ENCODE results near the gene PTGFRN.
"Not testable (repeated sequence)": the region's sequence is repeated elsewhere in the genome, so short reads cannot be mapped to it uniquely, and the experiment has no call there.

The PTGFRN gene

GRCh38 chr1:116915086-116915661 is 5.5 kb downstream of the PTGFRN start:
- DNase-seq (ENCODE audit: low read depth in 1 of 2, low spot score in 1 of 2) = no peak

- DNase-seq (ENCODE audit: low read depth in 1 of 2, low spot score in 1 of 2) = no peak
Observed at GRCh38 chr1:116916002-116916401, 6.3 kb downstream of the PTGFRN start.

GRCh38 chr1:116916533-116917445 is 7.1 kb downstream of the PTGFRN start:
- DNase-seq (ENCODE audit: low read depth in 1 of 2, low spot score in 1 of 2) = no peak

- DNase-seq (ENCODE audit: low read depth in 1 of 2, low spot score in 1 of 2) = no peak
Observed at GRCh38 chr1:116918714-116919357, 9.1 kb downstream of the PTGFRN start.

- DNase-seq (ENCODE audit: low read depth in 1 of 2, low spot score in 1 of 2) = no peak
Observed at GRCh38 chr1:116919802-116920201, 10.1 kb downstream of the PTGFRN start.

GRCh38 chr1:116920211-116920610 is 10.5 kb downstream of the PTGFRN start:
- DNase-seq (ENCODE audit: low read depth in 1 of 2, low spot score in 1 of 2) = no peak

GRCh38 chr1:116921301-116921885 is 11.7 kb downstream of the PTGFRN start:
- no peak for DNase-seq (ENCODE audit: low read depth in 1 of 2, low spot score in 1 of 2)

GRCh38 chr1:116921937-116922336 is 12.2 kb downstream of the PTGFRN start:
- no peak for DNase-seq (ENCODE audit: low read depth in 1 of 2, low spot score in 1 of 2)

GRCh38 chr1:116923421-116923820 is 13.7 kb downstream of the PTGFRN start:
- DNase-seq (ENCODE audit: low read depth in 1 of 2, low spot score in 1 of 2) = no peak

- DNase-seq (ENCODE audit: low read depth in 1 of 2, low spot score in 1 of 2) = no peak
Observed at GRCh38 chr1:116927049-116927798, 17.5 kb downstream of the PTGFRN start.

GRCh38 chr1:116929961-116930592 is 20.4 kb downstream of the PTGFRN start:
- no peak for DNase-seq (ENCODE audit: low read depth in 1 of 2, low spot score in 1 of 2)

- no peak for DNase-seq (ENCODE audit: low read depth in 1 of 2, low spot score in 1 of 2)
Observed at GRCh38 chr1:116931016-116931918, 21.6 kb downstream of the PTGFRN start.

GRCh38 chr1:116933606-116934515 is 24.1 kb downstream of the PTGFRN start:
- no peak for DNase-seq (ENCODE audit: low read depth in 1 of 2, low spot score in 1 of 2)

- DNase-seq (ENCODE audit: low read depth in 1 of 2, low spot score in 1 of 2) = no peak
Observed at GRCh38 chr1:116934586-116935207, 25.0 kb downstream of the PTGFRN start.

GRCh38 chr1:116938216-116938615 is 28.5 kb downstream of the PTGFRN start:
- no peak for DNase-seq (ENCODE audit: low read depth in 1 of 2, low spot score in 1 of 2)

- DNase-seq (ENCODE audit: low read depth in 1 of 2, low spot score in 1 of 2) = not testable (repeated sequence)
Observed at GRCh38 chr1:116939780-116940543, 30.2 kb downstream of the PTGFRN start.
